Subcutaneous preadipocyte (primary cell): ENCODE results near the gene MLH3. TPM values are rescaled to one million over a fixed set of nuclear protein-coding genes. Genes with fewer than 3 reads are reported as not detected.

ENCODE experiments used
- small RNA-seq: library from RNA; depleted of rRNA; stranded (forward); fragments of <200 nt; gene quantifications from one replicate; pipeline ENCODE3, GENCODE V24; 2012
- total RNA-seq: library from RNA; depleted of rRNA; stranded (reverse); fragments of >200 nt; gene quantifications from 2 replicates; pipeline ENCODE4 v1.2.3, GENCODE V29; 2012

MLH3 gene
- total RNA-seq = 30.1 TPM in 2 replicates

DNA sequence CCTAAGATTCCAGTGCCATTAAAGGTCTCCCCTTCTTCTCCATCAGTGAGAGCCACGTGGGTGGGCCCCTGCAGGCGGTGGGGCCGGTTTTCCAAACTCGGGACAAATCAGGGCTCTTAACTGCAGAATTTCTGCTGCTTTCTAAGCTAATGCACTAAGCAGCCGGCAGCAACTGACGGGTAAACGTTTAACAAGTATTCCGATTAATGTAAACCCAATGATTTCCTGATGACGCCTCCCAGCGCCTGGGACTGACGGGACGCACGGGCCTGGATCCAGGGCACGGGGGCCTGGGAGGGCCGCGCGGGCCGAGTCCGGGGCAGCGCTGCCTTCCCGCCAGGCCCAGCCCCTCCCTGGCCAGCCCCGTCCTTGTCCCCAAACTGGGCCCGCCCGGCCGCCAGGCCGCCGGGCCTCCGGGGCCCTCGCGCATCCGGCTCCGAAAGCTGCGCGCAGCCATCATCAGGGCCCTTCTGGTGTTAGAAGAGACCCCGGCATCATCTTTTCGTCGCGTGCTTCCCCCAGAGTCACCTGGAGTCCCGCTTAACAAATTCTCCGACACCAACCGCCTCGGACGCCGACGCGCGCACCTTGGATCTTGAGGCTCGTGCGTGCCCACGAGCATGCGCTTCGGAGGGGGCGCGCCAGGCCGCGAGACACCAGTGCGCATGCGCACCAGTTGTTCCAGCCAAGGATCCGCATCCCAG, at the start of gene MLH3:
MLH3 (minus strand) TSS at position 616 of the 704 bp plus-strand sequence. CDS start 1,812 bp downstream, outside the sequence.

DNA sequence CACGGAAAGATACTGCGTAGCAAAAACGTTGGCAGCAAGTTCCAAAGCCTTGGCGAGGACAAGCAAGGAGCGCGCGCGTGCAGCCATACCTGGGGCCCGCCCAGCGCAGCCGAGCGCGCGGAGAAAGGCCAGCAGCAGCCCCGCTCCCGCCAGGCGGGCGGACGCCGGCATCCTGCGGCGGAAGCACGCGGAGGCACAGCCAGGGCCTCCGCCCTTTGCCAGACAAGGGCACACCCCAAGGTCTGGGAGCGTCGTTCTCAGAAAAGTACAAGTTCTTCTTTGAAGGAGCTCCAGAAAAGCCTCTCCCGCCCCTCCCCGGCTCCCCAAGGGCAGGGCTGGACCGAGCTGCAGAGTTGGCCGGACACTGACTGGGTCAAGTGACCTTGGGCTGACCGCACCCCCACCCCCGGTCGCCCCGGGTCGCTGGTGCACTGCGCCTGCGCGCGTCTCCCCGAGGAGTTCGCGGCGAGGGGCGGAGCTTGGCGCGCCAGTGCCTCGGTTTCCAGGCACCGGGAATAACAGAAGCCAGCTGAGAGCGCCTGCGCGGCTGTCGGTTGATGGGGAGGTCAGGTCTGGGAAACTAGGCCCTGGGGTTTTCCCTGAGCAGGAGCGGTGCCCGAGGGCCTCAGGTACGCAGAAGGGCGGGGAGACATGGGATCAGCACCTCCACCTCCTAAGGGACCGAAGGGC, 18.0 kb upstream of the MLH3 start, which contains the start of gene ZC2HC1C:
ZC2HC1C (plus strand) TSS at position 521 of the 690 bp plus-strand sequence. CDS start 933 bp downstream, outside the sequence.

DNA sequence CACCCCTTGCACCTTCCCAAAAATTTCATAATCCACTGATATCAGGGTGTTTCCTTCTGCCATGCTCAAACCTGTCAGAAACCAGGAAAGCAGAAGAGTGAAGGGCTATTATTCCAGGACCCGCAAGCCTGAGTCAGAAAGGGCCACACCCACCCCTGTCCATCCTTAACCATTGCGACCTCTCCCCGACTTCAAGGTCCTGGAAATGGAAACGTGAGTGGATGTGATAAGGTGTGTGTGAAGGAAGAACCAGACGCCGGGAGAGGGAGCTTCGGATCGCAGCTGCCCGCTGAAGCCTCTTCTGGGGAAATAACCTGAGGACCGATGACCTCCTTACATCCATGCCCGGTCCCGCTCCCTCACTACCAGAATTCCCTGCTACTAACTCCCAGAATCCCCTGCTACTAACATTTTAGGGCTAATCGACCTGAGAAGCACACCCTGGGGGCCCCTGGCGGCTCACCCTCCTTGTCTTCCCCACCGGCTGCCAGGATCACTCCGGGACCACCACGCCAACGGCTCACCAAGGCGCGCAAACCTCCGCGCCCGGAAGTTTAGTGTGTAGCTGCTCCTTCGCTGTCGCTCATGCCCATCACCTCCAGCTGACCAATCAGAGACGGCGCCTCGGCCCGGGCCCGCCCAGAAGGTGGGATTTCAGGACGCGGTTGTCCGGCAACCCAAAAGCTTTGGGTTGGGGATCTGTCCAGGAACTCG, 12.4 kb upstream of the MLH3 start, which contains the start of gene ACYP1:
ACYP1 (minus strand) TSS at position 534 of the 714 bp plus-strand sequence; CDS start at position 63, 471 bp downstream.

DNA sequence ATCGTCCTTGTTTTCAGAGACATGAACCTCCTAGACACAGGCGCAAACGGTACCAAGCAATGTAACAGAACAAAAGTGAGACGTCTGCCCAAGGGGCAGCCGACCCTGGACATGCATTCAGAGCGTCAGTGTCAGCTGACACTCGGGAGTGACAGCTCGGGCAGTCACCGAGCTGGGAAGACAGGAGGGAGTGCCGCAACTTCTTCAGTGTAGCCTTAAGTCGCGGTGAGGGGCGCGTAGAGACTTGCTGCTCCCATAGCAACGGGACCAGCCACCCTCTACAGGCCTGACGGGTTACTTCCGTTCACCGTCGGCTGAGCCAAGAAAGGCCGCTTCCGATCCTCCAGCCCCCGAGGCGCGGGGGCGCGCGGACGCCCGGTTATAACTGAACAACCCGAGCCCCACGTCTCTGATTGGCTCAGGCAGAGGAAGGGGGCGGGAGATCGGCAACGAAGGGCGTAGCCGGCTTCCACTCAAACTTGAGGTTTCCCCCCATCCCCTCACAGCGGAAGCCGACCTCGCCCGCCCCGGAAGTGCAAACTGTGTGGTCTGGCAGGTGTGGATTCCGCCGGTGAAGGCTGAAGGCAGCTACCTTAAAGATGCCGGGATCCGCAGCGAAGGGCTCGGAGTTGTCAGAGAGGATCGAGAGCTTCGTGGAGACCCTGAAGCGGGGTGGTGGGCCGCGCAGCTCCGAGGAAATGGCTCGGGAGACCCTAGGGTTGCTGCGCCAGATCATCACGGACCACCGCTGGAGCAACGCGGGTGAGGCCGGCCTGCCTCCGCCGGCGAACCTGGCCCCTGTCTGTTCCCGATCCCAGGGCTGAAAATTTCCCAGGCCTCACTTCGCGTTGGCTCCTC, 48.6 kb downstream of the MLH3 start, which contains the start of gene EIF2B2:
EIF2B2 (plus strand) TSS at position 530 of the 858 bp plus-strand sequence; CDS start at position 600, 70 bp downstream.

Small RNA genes lying within 50 kb of the gene (small RNA-seq; reads per million reads assigned to genes)
- gene RNU6-689P = not detected

Other genes with a start within 250 kb of the MLH3 start
- gene PROX2, start 175.3 kb downstream of the MLH3 start, total RNA-seq = not detected in 2 replicates
- 68.7 and 95.0 TPM in 2 replicates for gene DLST, start 169.6 kb downstream of the MLH3 start, total RNA-seq
- 0.37 and 2.3 TPM in 2 replicates for gene RPS6KL1, start 128.2 kb downstream of the MLH3 start, total RNA-seq
- 1.1 and 6.3 TPM in 2 replicates for gene PGF, start 95.9 kb downstream of the MLH3 start, total RNA-seq
- 52.5 and 53.8 TPM in 2 replicates for gene EIF2B2, start 48.5 kb downstream of the MLH3 start, total RNA-seq
- gene ACYP1, start 12.6 kb upstream of the MLH3 start, total RNA-seq = 8.1 and 13.5 TPM in 2 replicates
- 0.98 and 1.8 TPM in 2 replicates for gene ZC2HC1C, start 18.2 kb upstream of the MLH3 start, total RNA-seq
- 29.8 and 33.2 TPM in 2 replicates for gene NEK9, start 75.6 kb upstream of the MLH3 start, total RNA-seq
- 213 and 218 TPM in 2 replicates for gene TMED10, start 125.1 kb upstream of the MLH3 start, total RNA-seq
- gene FOS, start 227.4 kb upstream of the MLH3 start, total RNA-seq = 2.2 and 4.7 TPM in 2 replicates